Ishikawa (cell line): Measurements from ENCODE around the gene ASTN2.

Experiments
- CEBPB ChIP-seq: IDR thresholded peaks from 2 replicates; pipeline ENCODE4 v1.6.1; 2012
- CREB1 ChIP-seq: IDR thresholded peaks from 2 replicates; pipeline ENCODE4 v1.6.1; 2012; ENCODE audit warnings: low read depth
- EGR1 ChIP-seq: IDR thresholded peaks from 2 replicates; pipeline ENCODE4 v1.6.1; 2012
- EP300 ChIP-seq: IDR thresholded peaks from 2 replicates; pipeline ENCODE4 v1.6.1; 2012; ENCODE audit warnings: borderline replicate concordance
- FOXM1 ChIP-seq: IDR thresholded peaks from 2 replicates; pipeline ENCODE4 v1.6.1; 2012; ENCODE audit warnings: low read depth, borderline replicate concordance
- MAX ChIP-seq: IDR thresholded peaks from 2 replicates; pipeline ENCODE4 v1.6.1; 2012
- NFIC ChIP-seq: IDR thresholded peaks from 2 replicates; pipeline ENCODE4 v1.6.1; 2012
- RAD21 ChIP-seq: IDR thresholded peaks from 2 replicates; pipeline ENCODE4 v1.6.1; 2012; ENCODE audit warnings: low read depth
- REST ChIP-seq: IDR thresholded peaks from 2 replicates; pipeline ENCODE4 v1.6.1; 2012; ENCODE audit warnings: low read depth, mild to moderate bottlenecking
- TAF1 ChIP-seq: IDR thresholded peaks from 2 replicates; pipeline ENCODE4 v1.6.1; 2012; ENCODE audit warnings: low read depth, mild to moderate bottlenecking
- TCF12 ChIP-seq: IDR thresholded peaks from 2 replicates; pipeline ENCODE4 v1.6.1; 2012; ENCODE audit warnings: low read depth
- TEAD4 ChIP-seq: IDR thresholded peaks from 2 replicates; pipeline ENCODE4 v1.6.1; 2012
- USF1 ChIP-seq: IDR thresholded peaks from 2 replicates; pipeline ENCODE4 v1.6.1; 2012
- YY1 ChIP-seq: IDR thresholded peaks from 2 replicates; pipeline ENCODE4 v1.6.1; 2012; ENCODE audit warnings: low read depth
- ZBTB7A ChIP-seq: IDR thresholded peaks from 2 replicates; pipeline ENCODE4 v1.6.1; 2012; ENCODE audit warnings: low read depth

The ASTN2 gene

GRCh38 chr9:116721944-116722343 lies 692.9 kb downstream of the ASTN2 start:
- TF ChIP-seq CEBPB, result no peak
- no peak for TF ChIP-seq REST
- TF ChIP-seq NFIC, result no peak
- TF ChIP-seq MAX, result no peak
- no peak for TF ChIP-seq YY1
- no peak for TF ChIP-seq TCF12
- no peak for TF ChIP-seq TAF1
- TF ChIP-seq TEAD4, result no peak

GRCh38 chr9:116721411-116721810 lies 693.4 kb downstream of the ASTN2 start:
- TF ChIP-seq EP300 (no peak), YY1 (no peak), MAX (no peak), FOXM1 (no peak), TCF12 (no peak)

- TF ChIP-seq TAF1 (no peak), REST (no peak), ZBTB7A (no peak), EP300 (no peak), MAX (no peak), NFIC (no peak), CREB1 (no peak), TEAD4 (no peak), YY1 (no peak), CEBPB (no peak), USF1 (no peak), TCF12 (no peak), FOXM1 (no peak), RAD21 (no peak), EGR1 (no peak)
Measured at GRCh38 chr9:116720111-116720510, 694.7 kb downstream of the ASTN2 start.

GRCh38 chr9:116718111-116718510 lies 696.7 kb downstream of the ASTN2 start:
- TF ChIP-seq USF1, result no peak

- no peak for TF ChIP-seq RAD21
- no peak for TF ChIP-seq TEAD4
- TF ChIP-seq MAX, result no peak
- no peak for TF ChIP-seq TAF1
- no peak for TF ChIP-seq USF1
- no peak for TF ChIP-seq EP300
- no peak for TF ChIP-seq CREB1
- no peak for TF ChIP-seq NFIC
- no peak for TF ChIP-seq ZBTB7A
- no peak for TF ChIP-seq YY1
- TF ChIP-seq REST, result no peak
- TF ChIP-seq CEBPB, result no peak
Measured at GRCh38 chr9:116717150-116717549, 697.7 kb downstream of the ASTN2 start.
